CD4-positive, alpha-beta T cell (primary cell): ENCODE measurements around the gene MBTD1. TPM values are rescaled to one million over a fixed set of nuclear protein-coding genes. Genes with fewer than 3 reads are reported as not detected.

Source experiments
- ATAC-seq: fragments of 200-7000 bp; cut with Tn5 transposase; one replicate; pipeline ENCODE4 v1.10.0; 2022; ENCODE audit warnings: mild to moderate bottlenecking; ENCODE audit not compliant: poor library complexity
- CTCF ChIA-PET: fragments of 350-600 bp; sonication (Branson Sonifier 250); formaldehyde crosslinking; loops from one replicate; lab custom pipeline; 2021; ENCODE audit warnings: antibody characterized with exemption, inconsistent platforms; lab: Charles Lee
- POLR2A ChIA-PET: fragments of 350-600 bp; sonication (Branson Sonifier 250); formaldehyde crosslinking; loops from one replicate; lab custom pipeline; 2021; ENCODE audit warnings: antibody characterized with exemption, inconsistent platforms; lab: Charles Lee
- DNase-seq, 14 experiments: peaks; one replicate each; pipeline ENCODE4 v3.0.0-alpha.2; 2013 to 2020; ENCODE audit warnings: mixed read lengths in 2 of 14
- H3K27ac ChIP-seq, 2 donors: one replicate each; pipeline versions ENCODE4 v1.5.1 to v1.7.0; 2013; ENCODE audit warnings: low read length in 2 of 2, low read depth in 1 of 2, mild to moderate bottlenecking in 1 of 2
- H3K27me3 ChIP-seq, 2 experiments: 1 replicate in 1 of 2; 2 replicates in 1 of 2; pipeline versions ENCODE4 v1.6.1 to v1.7.0; 2013; ENCODE audit warnings: low read length in 2 of 2, control low read depth in 1 of 2, mild to moderate bottlenecking in 1 of 2, moderate library complexity in 1 of 2; ENCODE audit not compliant: insufficient read depth in 2 of 2, control insufficient read depth in 1 of 2
- H3K36me3 ChIP-seq: one replicate; pipeline ENCODE4 v1.6.1; 2013; ENCODE audit warnings: low read length, control low read depth; ENCODE audit not compliant: insufficient read depth
- H3K4me1 ChIP-seq: one replicate; pipeline ENCODE4 v1.6.1; 2013; ENCODE audit warnings: low read length, control low read depth; ENCODE audit not compliant: insufficient read depth
- H3K4me3 ChIP-seq: one replicate; pipeline ENCODE4 v1.5.1; 2013; ENCODE audit warnings: mild to moderate bottlenecking, low read length, moderate library complexity
- H3K9me3 ChIP-seq, 2 experiments: 1 replicate in 1 of 2; 2 replicates in 1 of 2; pipeline versions ENCODE4 v1.6.1 to v1.7.0; 2013; ENCODE audit warnings: low read length in 2 of 2, mild to moderate bottlenecking in 2 of 2, control low read depth in 1 of 2, moderate library complexity in 1 of 2; ENCODE audit not compliant: control insufficient read depth in 1 of 2, insufficient read depth in 1 of 2
- H3K27ac Mint-ChIP-seq: one replicate; pipeline ENCODE4 v1.8.0; 2020; ENCODE audit warnings: mixed read lengths
- H3K27me3 Mint-ChIP-seq: one replicate; pipeline ENCODE4 v1.8.0; 2021; ENCODE audit warnings: mixed read lengths
- H3K36me3 Mint-ChIP-seq: one replicate; pipeline ENCODE4 v1.8.0; 2021; ENCODE audit warnings: low read depth, mixed read lengths
- H3K4me1 Mint-ChIP-seq: one replicate; pipeline ENCODE4 v1.8.0; 2021; ENCODE audit warnings: low read depth, mixed read lengths
- H3K4me3 Mint-ChIP-seq: one replicate; pipeline ENCODE4 v1.8.0; 2020; ENCODE audit warnings: mild to moderate bottlenecking, mixed read lengths
- H3K9me3 Mint-ChIP-seq: one replicate; pipeline ENCODE4 v1.8.0; 2020; ENCODE audit warnings: mixed read lengths
- intact Hi-C, 2 experiments: fragments of 100-400 bp; cut with DNase I in 1 of 2; cut with micrococcal nuclease in 1 of 2; formaldehyde crosslinking; loops; one replicate each; pipeline versions ENCODE4 v1.15.1 to v1.9.0; 2023 to 2025; cut with DNase I, micrococcal nuclease
- total RNA-seq, 174 experiments: library from RNA in 2 of 174; stranded (reverse) in 2 of 174; gene quantifications; one replicate each; pipeline ENCODE4 v1.2.3 and lab custom pipeline; 2021 to 2026
- TF ChIP-seq, protein P1 (sequence below): fragments of 200-600 bp; IDR thresholded peaks from one replicate; pipeline ENCODE4 v1.8.0; 2022; ENCODE audit warnings: antibody characterized with exemption, mild to moderate bottlenecking

Gene MBTD1
- total RNA-seq, 2 experiments from 2014 or later = 23.0 TPM

DNA sequence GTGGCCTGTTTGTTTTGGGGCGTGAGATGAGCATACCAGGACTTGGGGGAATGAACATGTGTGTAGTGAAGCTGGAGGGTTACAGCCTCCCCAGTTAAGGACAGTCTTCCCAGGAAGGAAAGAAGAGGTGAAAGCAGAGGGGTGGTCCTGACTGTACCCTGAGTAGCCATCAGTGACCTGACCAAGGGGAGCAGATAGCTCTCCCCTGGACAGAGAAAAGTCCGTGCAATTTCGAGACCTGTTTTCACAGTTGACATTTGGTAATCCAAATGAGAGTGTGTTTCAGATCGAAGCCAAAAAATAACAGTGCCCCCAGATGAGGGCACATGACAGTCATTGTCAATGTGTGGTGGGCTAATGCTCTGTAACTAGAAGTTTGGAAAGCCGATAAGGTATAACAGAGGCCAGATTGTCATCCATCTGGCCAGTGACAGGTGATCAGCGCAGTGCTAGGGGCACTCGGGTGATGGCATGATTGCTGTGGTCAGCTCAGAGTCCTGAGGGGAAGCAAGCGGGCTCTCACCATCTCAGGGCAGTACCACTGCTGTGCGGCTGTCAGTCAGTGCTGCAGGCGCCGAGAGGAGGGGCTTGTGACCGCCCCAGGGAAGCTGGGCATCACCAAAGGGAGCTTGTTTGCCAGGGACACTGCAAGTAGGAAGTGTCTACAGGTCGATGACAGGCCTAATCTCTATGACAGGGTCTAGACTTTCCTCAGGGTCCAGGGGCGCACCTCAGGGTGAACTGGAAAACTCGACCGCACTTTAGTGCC lies 94.8 kb downstream of the MBTD1 start:
- Mint-ChIP-seq H3K9me3 (no peaks in the 10 kb centered on the region), H3K4me3 (peak overlapping the region; percentile 95), H3K27me3 (no peaks in the 10 kb centered on the region), H3K4me1 (peaks cover 20% of the 10 kb centered on the region), H3K27ac (peak overlapping the region; percentile 93), H3K36me3 (peaks cover 55% of the 10 kb centered on the region)
- intact Hi-C loops = loop anchor here (5.0 kb wide), 4 partner anchors 92 to 458 kb away; partner anchors contain the start of genes ANKRD40 (in 1 of the 2), MBTD1 (in 1 of the 2) and UTP18 (in 1 of the 2)
- ChIA-PET CTCF (interaction anchor here (0.6 to 1.6 kb wide), 4 partner anchors 9 to 12 kb away, joined by 3 to 5 read pairs (median 4); partner anchors contain the start of gene NME1), POLR2A (interaction anchor here (0.9 to 2.1 kb wide), 8 partner anchors 10 to 383 kb away, joined by 3 to 16 read pairs (median 4); partner anchors contain the start of genes NME1, SPAG9 and TOB1)
- H3K9me3 ChIP-seq = no peaks in the 10 kb centered on the region
- no peaks in the 10 kb centered on the region for H3K27me3 ChIP-seq
- peaks cover 30% of the 10 kb centered on the region for H3K36me3 ChIP-seq
- peak overlapping the region; percentile 76 for H3K4me3 ChIP-seq
- ATAC-seq (no peak), DNase-seq (no peak)
- TF ChIP-seq, protein P1, sequence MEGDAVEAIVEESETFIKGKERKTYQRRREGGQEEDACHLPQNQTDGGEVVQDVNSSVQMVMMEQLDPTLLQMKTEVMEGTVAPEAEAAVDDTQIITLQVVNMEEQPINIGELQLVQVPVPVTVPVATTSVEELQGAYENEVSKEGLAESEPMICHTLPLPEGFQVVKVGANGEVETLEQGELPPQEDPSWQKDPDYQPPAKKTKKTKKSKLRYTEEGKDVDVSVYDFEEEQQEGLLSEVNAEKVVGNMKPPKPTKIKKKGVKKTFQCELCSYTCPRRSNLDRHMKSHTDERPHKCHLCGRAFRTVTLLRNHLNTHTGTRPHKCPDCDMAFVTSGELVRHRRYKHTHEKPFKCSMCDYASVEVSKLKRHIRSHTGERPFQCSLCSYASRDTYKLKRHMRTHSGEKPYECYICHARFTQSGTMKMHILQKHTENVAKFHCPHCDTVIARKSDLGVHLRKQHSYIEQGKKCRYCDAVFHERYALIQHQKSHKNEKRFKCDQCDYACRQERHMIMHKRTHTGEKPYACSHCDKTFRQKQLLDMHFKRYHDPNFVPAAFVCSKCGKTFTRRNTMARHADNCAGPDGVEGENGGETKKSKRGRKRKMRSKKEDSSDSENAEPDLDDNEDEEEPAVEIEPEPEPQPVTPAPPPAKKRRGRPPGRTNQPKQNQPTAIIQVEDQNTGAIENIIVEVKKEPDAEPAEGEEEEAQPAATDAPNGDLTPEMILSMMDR = no peak
- H3K27ac ChIP-seq = peak overlapping the region in 1 of 2 donors; percentile 70
- peaks cover 20% of the 10 kb centered on the region for H3K4me1 ChIP-seq

DNA sequence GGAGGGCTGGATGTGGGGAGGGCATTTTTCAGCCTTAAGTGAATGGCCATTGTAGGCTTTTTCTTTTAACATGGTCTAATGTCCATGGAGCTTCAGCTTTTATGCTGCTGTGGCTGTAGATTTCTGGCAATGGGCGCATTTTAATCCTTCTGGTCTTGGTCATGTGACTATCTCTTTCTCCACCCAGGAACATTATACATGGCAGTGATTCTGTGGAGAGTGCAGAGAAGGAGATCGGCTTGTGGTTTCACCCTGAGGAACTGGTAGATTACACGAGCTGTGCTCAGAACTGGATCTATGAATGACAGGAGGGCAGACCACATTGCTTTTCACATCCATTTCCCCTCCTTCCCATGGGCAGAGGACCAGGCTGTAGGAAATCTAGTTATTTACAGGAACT lies 98.3 kb downstream of the MBTD1 start:
- TF ChIP-seq, protein P1 = no peak
- no peak overlapping the region for H3K4me3 ChIP-seq
- intact Hi-C loops = no loop called here
- H3K9me3 ChIP-seq = no peaks in the 10 kb centered on the region
- no peak overlapping the region for H3K27ac ChIP-seq
- Mint-ChIP-seq H3K4me3 (no peak overlapping the region), H3K4me1 (peaks cover 15% of the 10 kb centered on the region), H3K27ac (no peak overlapping the region), H3K9me3 (no peaks in the 10 kb centered on the region), H3K27me3 (no peaks in the 10 kb centered on the region), H3K36me3 (peaks cover 58% of the 10 kb centered on the region)
- ChIA-PET POLR2A (interaction anchor here (1.4 kb wide), 1 partner anchor 8 kb away, joined by 5 read pairs; the partner anchor contains the start of gene NME1), CTCF (interaction anchor here (1.7 to 2.2 kb wide), 2 partner anchors 8 to 161 kb away, joined by 4 to 10 read pairs; partner anchors contain the start of gene NME1)
- peaks cover 12% of the 10 kb centered on the region for H3K36me3 ChIP-seq
- H3K4me1 ChIP-seq = peaks cover 9% of the 10 kb centered on the region
- DNase-seq = no peak
- no peaks in the 10 kb centered on the region for H3K27me3 ChIP-seq
- ATAC-seq = no peak

DNA sequence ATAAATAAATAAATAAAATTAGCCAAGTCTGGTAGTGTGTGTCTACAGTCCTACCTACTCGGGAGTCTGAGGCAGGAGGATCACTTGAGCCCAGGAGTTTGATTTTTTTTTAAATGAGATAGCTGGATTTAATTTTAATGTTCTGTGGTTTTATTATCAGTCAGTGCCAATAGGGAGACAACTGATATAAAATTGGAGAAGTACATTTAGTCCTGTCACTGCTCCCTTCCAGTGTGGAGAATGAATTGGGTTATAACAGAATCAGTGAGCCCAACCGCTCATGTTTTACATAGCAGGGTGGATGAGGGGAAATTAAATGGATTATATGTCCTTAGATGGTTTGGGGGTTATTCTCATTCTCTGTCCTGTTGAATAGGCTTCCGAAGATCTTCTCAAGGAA lies 100.2 kb downstream of the MBTD1 start:
- H3K27ac Mint-ChIP-seq = no peak overlapping the region
- H3K4me1 ChIP-seq = peaks cover 6% of the 10 kb centered on the region
- ChIA-PET POLR2A (no interaction called here), CTCF (no interaction called here)
- peaks cover 13% of the 10 kb centered on the region for H3K4me1 Mint-ChIP-seq
- DNase-seq (no peak), ATAC-seq (no peak)
- H3K27me3 Mint-ChIP-seq = no peaks in the 10 kb centered on the region
- H3K27me3 ChIP-seq = no peaks in the 10 kb centered on the region
- H3K36me3 ChIP-seq = peaks cover 12% of the 10 kb centered on the region
- intact Hi-C loops = loop anchor here in 1 of 2 experiments (10.0 kb wide), 1 partner anchor 105 kb away; no protein-coding TSS in a partner anchor
- no peaks in the 10 kb centered on the region for H3K9me3 Mint-ChIP-seq
- no peak overlapping the region for H3K27ac ChIP-seq
- H3K36me3 Mint-ChIP-seq = peaks cover 44% of the 10 kb centered on the region
- H3K9me3 ChIP-seq = no peaks in the 10 kb centered on the region
- no peak overlapping the region for H3K4me3 Mint-ChIP-seq
- H3K4me3 ChIP-seq = no peak overlapping the region
- TF ChIP-seq, protein P1 = no peak
